Measurements from ENCODE around the gene ATP9A.

- TF ChIP-seq POLR2A (IDR thresholded peaks at IDR 0.05; ENCODE audit: low read depth, low read length): no peak
- no peak for TF ChIP-seq TAF1 (IDR thresholded peaks at IDR 0.05; ENCODE audit: low read depth, low read length)
- no peak for TF ChIP-seq SPI1 (IDR thresholded peaks at IDR 0.05; ENCODE audit: low read depth, low read length)
- no peak for TF ChIP-seq POLR2AphosphoS5 (IDR thresholded peaks at IDR 0.05; ENCODE audit: low read depth, low read length)
- no peak for TF ChIP-seq POU2F2 (IDR thresholded peaks at IDR 0.05; ENCODE audit: low read depth, low read length)
- TF ChIP-seq PAX5 (IDR thresholded peaks at IDR 0.05; ENCODE audit: insufficient read depth, low read length, severe bottlenecking): no peak
These were observed 4.1 kb downstream of the ATP9A start for GRCh38 chr20:51763965-51764602.
